Motor neuron (in vitro differentiated cells): ENCODE data around the gene EIF4G3. TPM values are rescaled to one million over a fixed set of nuclear protein-coding genes. Genes with fewer than 3 reads are reported as not detected.
A peak's percentile ranks its signal among the peaks of the same experiment; 100 is the strongest.
"Not testable (repeated sequence)": the region's sequence is repeated elsewhere in the genome, so short reads cannot be mapped to it uniquely, and the experiment has no call there.

Experiments
- ATAC-seq, 8 experiments: fragments of 200-7000 bp; cut with Tn5 transposase; replicated peaks in 6 of 8; 2 replicates each; pipeline ENCODE4 v1.8.0; 2021; ENCODE audit warnings: mild to moderate bottlenecking in 8 of 8, moderate library complexity in 8 of 8
- H3K27ac ChIP-seq, 2 donors: fragments of 250-450 bp; sonication (Bioruptor Pico); 2 replicates each; pipeline ENCODE4 v1.9.0; 2021; ENCODE audit warnings: antibody characterized with exemption in 2 of 2, mild to moderate bottlenecking in 2 of 2, moderate library complexity in 1 of 2
- H3K4me1 ChIP-seq, 2 donors: fragments of 250-450 bp; sonication (Bioruptor Pico); replicated peaks in 1 of 2; 2 replicates each; pipeline ENCODE4 v1.6.1; 2021; ENCODE audit warnings: antibody characterized with exemption in 2 of 2, mild to moderate bottlenecking in 2 of 2, moderate library complexity in 1 of 2
- H3K4me3 ChIP-seq, 5 donors: fragments of 250-450 bp; sonication (Bioruptor Pico); 2 replicates each; pipeline ENCODE4 v1.9.0; 2021; ENCODE audit warnings: antibody characterized with exemption in 5 of 5, mild to moderate bottlenecking in 5 of 5, moderate library complexity in 4 of 5
- WGBS, 10 experiments: fragments of 450-650 bp; shearing (Covaris generic); methylation state at CpG; one replicate each; pipeline ENCODE4 v1.0.0; 2022; 5-methylcytosine and 5-hydroxymethylcytosine counted together
- in situ Hi-C, 9 experiments: fragments of 400-800 bp; cut with MboI; loops; one replicate each; pipeline ENCODE4 v1.15.0; 2021; ENCODE audit warnings: low sequenced_read_pairs in 9 of 9, low pct_unique_long_range_greater_than_20kb in 2 of 9; ENCODE audit not compliant: unreplicated experiment in 9 of 9
- total RNA-seq, 8 experiments: library from RNA; unstranded; fragments of 300-600 nt; gene quantifications; 2 replicates each; pipeline versions ENCODE4 v1.2.3 to v1.2.4, GENCODE V29; 2022

EIF4G3 gene, protein sequence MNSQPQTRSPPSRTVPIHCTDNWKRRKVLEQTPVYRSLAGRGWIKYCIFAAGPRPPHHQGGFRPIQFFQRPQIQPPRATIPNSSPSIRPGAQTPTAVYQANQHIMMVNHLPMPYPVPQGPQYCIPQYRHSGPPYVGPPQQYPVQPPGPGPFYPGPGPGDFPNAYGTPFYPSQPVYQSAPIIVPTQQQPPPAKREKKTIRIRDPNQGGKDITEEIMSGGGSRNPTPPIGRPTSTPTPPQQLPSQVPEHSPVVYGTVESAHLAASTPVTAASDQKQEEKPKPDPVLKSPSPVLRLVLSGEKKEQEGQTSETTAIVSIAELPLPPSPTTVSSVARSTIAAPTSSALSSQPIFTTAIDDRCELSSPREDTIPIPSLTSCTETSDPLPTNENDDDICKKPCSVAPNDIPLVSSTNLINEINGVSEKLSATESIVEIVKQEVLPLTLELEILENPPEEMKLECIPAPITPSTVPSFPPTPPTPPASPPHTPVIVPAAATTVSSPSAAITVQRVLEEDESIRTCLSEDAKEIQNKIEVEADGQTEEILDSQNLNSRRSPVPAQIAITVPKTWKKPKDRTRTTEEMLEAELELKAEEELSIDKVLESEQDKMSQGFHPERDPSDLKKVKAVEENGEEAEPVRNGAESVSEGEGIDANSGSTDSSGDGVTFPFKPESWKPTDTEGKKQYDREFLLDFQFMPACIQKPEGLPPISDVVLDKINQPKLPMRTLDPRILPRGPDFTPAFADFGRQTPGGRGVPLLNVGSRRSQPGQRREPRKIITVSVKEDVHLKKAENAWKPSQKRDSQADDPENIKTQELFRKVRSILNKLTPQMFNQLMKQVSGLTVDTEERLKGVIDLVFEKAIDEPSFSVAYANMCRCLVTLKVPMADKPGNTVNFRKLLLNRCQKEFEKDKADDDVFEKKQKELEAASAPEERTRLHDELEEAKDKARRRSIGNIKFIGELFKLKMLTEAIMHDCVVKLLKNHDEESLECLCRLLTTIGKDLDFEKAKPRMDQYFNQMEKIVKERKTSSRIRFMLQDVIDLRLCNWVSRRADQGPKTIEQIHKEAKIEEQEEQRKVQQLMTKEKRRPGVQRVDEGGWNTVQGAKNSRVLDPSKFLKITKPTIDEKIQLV (N-terminal part only)
- 100 to 1,000 TPM in 1 of 8 experiments, 10 to 100 TPM in 7; 57.4 to 114 (median 72.9) TPM for total RNA-seq

GRCh38 chr1:21176586-21177555 lies at the start of gene EIF4G3:
Gene EIF4G3, minus strand, starts transcription at chr1:21176897. Its CDS starts 174,155 bp downstream, at chr1:21002742.
- in situ Hi-C loops: loop anchor here in 7 of 9 experiments (25.0 kb wide), 2 partner anchors 490 to 640 kb away; no protein-coding TSS in a partner anchor
- peak; percentile 94 to 98 (median 96) for ATAC-seq
- peaks cover 0 to 9% of the 10 kb centered on the region in 2 donors for H3K4me1 ChIP-seq
- WGBS, 10 experiments: 0 to 20% (median 8%) methylated on average over 5 to 29 of the region's 90 CpGs; no CpG with 5 or more reads in 3 of the 10 experiments
- peak within 1 kb of the TSS; percentile 89 to 97 for H3K27ac ChIP-seq
- H3K4me3 ChIP-seq: peak within 1 kb of the TSS; percentile 57 to 87 (median 68)

GRCh38 chr1:21225065-21225464 lies 48.4 kb upstream of the EIF4G3 start:
- Histone ChIP-seq H3K27ac (no peak overlapping the region), H3K4me3 (no peak overlapping the region), H3K4me1 (no peaks in the 10 kb centered on the region)
- 90 to 100% (median 95%) methylated on average over 2 to 26 of the region's 33 CpGs; no CpG with 5 or more reads in 6 of the 10 experiments for WGBS, 10 experiments
- peak in 2 of 8 experiments; percentile 21 to 22 for ATAC-seq
- in situ Hi-C loops: loop anchor here in 3 of 9 experiments (25.0 kb wide), 3 partner anchors 412 to 737 kb away; partner anchors contain the start of gene RAP1GAP (in 1 of the 3)

DNA sequence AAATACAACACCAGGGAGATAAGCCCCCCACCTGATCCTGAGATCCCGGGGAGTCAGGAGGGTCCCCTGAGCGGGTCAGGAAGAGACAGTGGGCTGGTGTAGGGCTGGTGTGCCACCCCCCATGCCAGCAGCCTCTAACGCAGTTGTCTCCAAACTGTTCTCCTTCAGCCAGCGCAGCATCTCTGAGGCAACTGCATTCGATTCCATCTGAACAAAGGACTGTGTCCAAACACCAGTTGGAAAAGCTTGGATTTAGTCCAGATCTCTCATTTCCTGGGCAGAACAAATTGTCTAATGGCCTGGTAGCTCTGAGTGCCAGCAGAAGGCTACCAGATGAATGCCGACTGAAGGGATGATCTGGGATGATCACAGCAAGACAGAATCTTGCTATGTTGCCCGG lies 44.1 kb upstream of the EIF4G3 start:
- H3K27ac ChIP-seq: no peak overlapping the region
- WGBS, 10 experiments: 33 to 100% (median 87%) methylated on average over 1 to 6 of the region's 7 CpGs; no CpG with 5 or more reads in 3 of the 10 experiments
- no peak overlapping the region for H3K4me3 ChIP-seq
- no peak for ATAC-seq
- H3K4me1 ChIP-seq: no peaks in the 10 kb centered on the region
- in situ Hi-C loops: loop anchor here in 2 of 9 experiments (25.0 kb wide), 1 partner anchor 534 kb away; no protein-coding TSS in a partner anchor

GRCh38 chr1:21219674-21220073 lies 43.0 kb upstream of the EIF4G3 start:
- no peaks in the 10 kb centered on the region for H3K4me1 ChIP-seq
- in situ Hi-C loops: loop anchor here in 2 of 9 experiments (25.0 kb wide), 1 partner anchor 532 kb away; no protein-coding TSS in a partner anchor
- 92 to 100% (median 100%) methylated on average over 2 to 8 of the region's 21 CpGs; no CpG with 5 or more reads in 5 of the 10 experiments for WGBS, 10 experiments
- peak in 1 of 8 experiments; percentile 4 for ATAC-seq
- no peak overlapping the region for H3K4me3 ChIP-seq
- no peak overlapping the region for H3K27ac ChIP-seq

DNA sequence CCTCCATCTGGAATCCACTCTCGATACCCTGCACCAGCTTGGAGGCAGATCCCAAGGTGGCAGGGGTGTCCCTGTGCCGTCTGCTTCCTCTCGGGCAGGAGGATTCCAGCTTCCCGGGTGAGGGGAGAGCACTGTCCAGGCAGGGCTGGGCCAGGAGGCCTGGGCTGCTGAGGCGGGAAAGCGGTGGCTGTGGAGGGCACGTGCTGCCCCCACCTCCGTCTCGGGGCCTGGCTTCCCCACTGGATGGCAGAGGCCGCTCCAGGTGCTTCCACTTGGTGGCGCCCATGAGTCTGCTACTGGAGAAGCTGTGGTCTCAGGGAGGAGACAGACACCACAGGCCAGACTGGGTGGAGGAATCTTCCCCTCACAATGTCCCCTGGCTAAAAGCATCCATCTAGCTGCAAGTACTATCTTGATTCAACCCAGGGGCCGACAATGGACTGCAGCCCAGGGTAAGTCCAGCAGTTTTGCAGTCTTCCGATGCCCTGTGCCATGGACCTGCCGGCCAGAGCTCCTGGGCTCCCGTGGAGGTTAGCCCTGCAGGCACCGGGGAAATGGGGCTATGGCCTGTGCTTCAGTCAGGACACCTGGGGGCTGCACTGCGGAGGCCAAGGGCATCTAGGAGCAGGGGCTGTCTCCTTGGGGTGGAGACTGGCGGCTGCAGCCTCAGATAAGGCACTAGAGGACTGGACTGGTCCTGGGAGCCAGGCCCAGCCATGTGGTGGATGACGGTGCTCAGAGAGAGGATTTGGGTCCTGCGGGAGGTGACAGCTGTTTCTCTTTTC lies 41.3 kb upstream of the EIF4G3 start:
- Histone ChIP-seq H3K4me3 (no peak overlapping the region), H3K27ac (no peak overlapping the region), H3K4me1 (no peaks in the 10 kb centered on the region)
- in situ Hi-C loops: loop anchor here in 2 of 9 experiments (25.0 kb wide), 1 partner anchor 531 kb away; no protein-coding TSS in a partner anchor
- 0 to 93% (median 84%) methylated on average over 1 to 14 of the region's 20 CpGs; no CpG with 5 or more reads in 3 of the 10 experiments for WGBS, 10 experiments
- peak; percentile 23 to 85 (median 53) for ATAC-seq

DNA sequence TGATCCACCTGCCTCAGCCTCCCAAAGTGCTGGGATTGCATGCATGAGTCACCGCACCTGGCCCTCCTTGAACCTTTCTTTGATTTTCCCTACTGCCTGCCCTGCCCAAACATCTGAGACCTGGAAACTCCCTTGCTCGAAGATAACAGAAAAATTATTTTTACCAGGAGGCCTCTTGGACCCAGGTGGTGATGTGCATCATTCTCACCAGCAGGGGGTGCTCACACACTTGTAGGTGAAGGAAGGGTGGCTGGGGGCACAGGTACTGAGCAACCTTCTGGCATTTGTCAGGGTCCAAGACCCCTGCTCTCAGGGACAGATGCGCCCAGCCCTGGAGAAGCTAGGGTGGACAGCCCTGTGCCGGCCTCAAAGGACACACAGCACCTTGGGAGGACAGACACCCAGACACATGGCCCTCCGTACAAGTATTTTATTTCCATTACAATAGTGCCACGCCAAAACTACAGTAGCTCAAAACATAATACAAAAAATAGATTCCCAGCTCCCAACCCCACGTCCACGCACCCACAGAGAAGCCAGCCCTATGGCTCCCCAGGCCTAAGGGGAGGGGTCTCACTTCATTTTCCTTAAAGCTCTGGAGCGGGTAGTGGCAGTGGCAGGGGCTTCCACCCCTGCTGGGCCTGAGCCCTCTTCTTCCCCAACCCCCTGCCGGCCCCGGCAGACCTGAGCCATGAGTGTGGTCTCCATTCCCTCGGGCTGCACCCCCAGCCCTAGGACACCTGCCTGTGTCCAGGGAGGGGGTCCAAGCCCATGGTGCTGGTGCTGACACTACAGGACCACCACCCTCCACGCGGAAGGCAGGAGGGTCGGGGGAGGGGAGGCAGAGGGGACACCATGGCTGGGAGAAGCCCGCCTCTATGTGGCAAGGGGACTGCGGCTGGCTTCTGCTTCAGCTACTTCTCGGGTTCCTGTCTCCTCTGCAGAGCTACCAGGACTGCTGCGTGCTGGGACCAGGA lies 40.4 kb upstream of the EIF4G3 start:
- Histone ChIP-seq H3K4me1 (no peaks in the 10 kb centered on the region), H3K4me3 (no peak overlapping the region), H3K27ac (no peak overlapping the region)
- WGBS, 10 experiments: 20 to 100% (median 83%) methylated on average over 1 to 7 of the region's 19 CpGs; no CpG with 5 or more reads in 1 of the 10 experiments
- ATAC-seq: peak; percentile 6 to 57 (median 32)
- in situ Hi-C loops: loop anchor here in 2 of 9 experiments (25.0 kb wide), 1 partner anchor 530 kb away; no protein-coding TSS in a partner anchor

DNA sequence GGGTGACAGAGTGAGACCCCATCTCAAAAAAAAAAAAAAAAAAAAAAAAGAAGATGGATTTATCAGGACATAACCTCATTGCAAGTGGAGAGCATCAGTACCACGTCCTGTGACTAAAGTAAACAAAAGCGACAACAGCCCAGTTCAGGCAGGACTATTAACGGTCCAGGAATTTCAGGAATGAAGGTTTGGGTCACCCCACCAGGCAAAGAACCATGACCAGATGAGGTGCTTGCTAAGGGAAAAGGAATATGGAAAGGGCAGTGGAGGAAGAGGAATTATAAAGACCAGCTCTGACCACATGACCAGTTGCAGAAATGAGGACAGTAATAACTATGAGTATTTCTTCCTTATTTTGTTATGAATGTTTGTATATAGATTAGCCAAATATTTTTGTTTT lies 35.4 kb upstream of the EIF4G3 start:
- ATAC-seq: no peak
- H3K4me3 ChIP-seq: no peak overlapping the region
- in situ Hi-C loops: loop anchor here in 2 of 9 experiments (25.0 kb wide), 1 partner anchor 525 kb away; no protein-coding TSS in a partner anchor
- H3K4me1 ChIP-seq: no peaks in the 10 kb centered on the region
- 0 to 67% (median 54%) methylated on average over 3 of the region's 3 CpGs; no CpG with 5 or more reads in 3 of the 10 experiments for WGBS, 10 experiments
- no peak overlapping the region for H3K27ac ChIP-seq

- in situ Hi-C loops: loop anchor here in 2 of 9 experiments (25.0 kb wide), 1 partner anchor 521 kb away; no protein-coding TSS in a partner anchor
- H3K4me1 ChIP-seq, ATAC-seq, H3K4me3 ChIP-seq, H3K27ac ChIP-seq: not testable (repeated sequence)
- 40 to 94% (median 84%) methylated on average over 1 to 6 of the region's 6 CpGs; no CpG with 5 or more reads in 1 of the 10 experiments for WGBS, 10 experiments
These were observed 31.5 kb upstream of the EIF4G3 start for GRCh38 chr1:21208137-21208700.

- in situ Hi-C loops: loop anchor here in 2 of 9 experiments (25.0 kb wide), 1 partner anchor 519 kb away; no protein-coding TSS in a partner anchor
- Histone ChIP-seq H3K4me3 (no peak overlapping the region), H3K4me1 (no peaks in the 10 kb centered on the region), H3K27ac (no peak overlapping the region)
- peak in 1 of 8 experiments; percentile 23 for ATAC-seq
- 0 to 100% (median 63%) methylated on average over 1 to 2 of the region's 2 CpGs; no CpG with 5 or more reads in 2 of the 10 experiments for WGBS, 10 experiments
These were observed 29.4 kb upstream of the EIF4G3 start for GRCh38 chr1:21206117-21206516.
